ENCODE results near the gene CDK13. TPM values are rescaled to one million over a fixed set of nuclear protein-coding genes. Genes with fewer than 3 reads are reported as not detected.
"Not testable (repeated sequence)": the region's sequence is repeated elsewhere in the genome, so short reads cannot be mapped to it uniquely, and the experiment has no call there.

CDK13 gene
- polyA plus RNA-seq, 1 experiment, result 24.1 TPM

- no peak for DNase-seq (ENCODE audit: low read depth)
- Histone ChIP-seq H3K4me3 (ENCODE audit: low read depth, low read length) (no peak overlapping the region), H3K36me3 (ENCODE audit: control insufficient read depth, insufficient read depth, low read length) (no peaks in the 10 kb centered on the region; the same call in 1 of the 2 replicates), H3K27me3 (ENCODE audit: control insufficient read depth, insufficient read depth, low read length) (no peaks in the 10 kb centered on the region)
- ChIA-PET POLR2A (no interaction called here), CTCF (no interaction called here)
- TF ChIP-seq CTCF (IDR thresholded peaks at IDR 0.05; ENCODE audit: insufficient read depth, low read depth, low read length), result no peak
These were observed 149.8 kb downstream of the CDK13 start for GRCh38 chr7:40099837-40100236.

- ChIA-PET CTCF (interaction anchor here (1.0 kb wide), 1 partner anchor 26 kb away, joined by 3 read pairs; no protein-coding TSS in a partner anchor), POLR2A (no interaction called here)
- no peak overlapping the region for H3K4me3 ChIP-seq (ENCODE audit: low read depth, low read length)
- H3K36me3 ChIP-seq (ENCODE audit: control insufficient read depth, insufficient read depth, low read length), result no peaks in the 10 kb centered on the region
- DNase-seq (ENCODE audit: low read depth), result no peak
- TF ChIP-seq CTCF (IDR thresholded peaks at IDR 0.05; ENCODE audit: insufficient read depth, low read depth, low read length), result no peak
- no peaks in the 10 kb centered on the region for H3K27me3 ChIP-seq (ENCODE audit: control insufficient read depth, insufficient read depth, low read length)
These were observed 151.1 kb downstream of the CDK13 start for GRCh38 chr7:40101201-40101600.

GRCh38 chr7:40102897-40103296, 152.8 kb downstream of the CDK13 start:
- POLR2A ChIA-PET, result no interaction called here
- no peaks in the 10 kb centered on the region for H3K36me3 ChIP-seq (ENCODE audit: control insufficient read depth, insufficient read depth, low read length)
- no peak for DNase-seq (ENCODE audit: low read depth)
- no peaks in the 10 kb centered on the region for H3K27me3 ChIP-seq (ENCODE audit: control insufficient read depth, insufficient read depth, low read length)
- CTCF ChIA-PET, result no interaction called here
- no peak overlapping the region for H3K4me3 ChIP-seq (ENCODE audit: low read depth, low read length)
- TF ChIP-seq CTCF (IDR thresholded peaks at IDR 0.05; ENCODE audit: insufficient read depth, low read depth, low read length), result no peak

GRCh38 chr7:40105879-40106473, 155.9 kb downstream of the CDK13 start:
- ChIA-PET POLR2A (no interaction called here), CTCF (no interaction called here)
- TF ChIP-seq CTCF (IDR thresholded peaks at IDR 0.05; ENCODE audit: insufficient read depth, low read depth, low read length), result no peak
- DNase-seq (ENCODE audit: low read depth), result no peak
- Histone ChIP-seq H3K36me3 (ENCODE audit: control insufficient read depth, insufficient read depth, low read length) (no peaks in the 10 kb centered on the region), H3K4me3 (ENCODE audit: low read depth, low read length) (no peak overlapping the region), H3K27me3 (ENCODE audit: control insufficient read depth, insufficient read depth, low read length) (no peaks in the 10 kb centered on the region)

- H3K27me3 ChIP-seq (ENCODE audit: control insufficient read depth, insufficient read depth, low read length), result no peaks in the 10 kb centered on the region
- DNase-seq (ENCODE audit: low read depth), result no peak
- POLR2A ChIA-PET, result no interaction called here
- H3K4me3 ChIP-seq (ENCODE audit: low read depth, low read length), result no peak overlapping the region
- TF ChIP-seq CTCF (IDR thresholded peaks at IDR 0.05; ENCODE audit: insufficient read depth, low read depth, low read length), result no peak
- CTCF ChIA-PET, result no interaction called here
- H3K36me3 ChIP-seq (ENCODE audit: control insufficient read depth, insufficient read depth, low read length), result no peaks in the 10 kb centered on the region; the same call in 1 of the 2 replicates
These were observed 165.9 kb downstream of the CDK13 start for GRCh38 chr7:40115936-40116335.

GRCh38 chr7:40117199-40117598, 167.1 kb downstream of the CDK13 start:
- CTCF ChIA-PET, result interaction anchor here (0.6 to 0.9 kb wide), 2 partner anchors 18 to 1076 kb away, joined by 3 read pairs; partner anchors contain the start of gene SUGCT
- H3K36me3 ChIP-seq (ENCODE audit: control insufficient read depth, insufficient read depth, low read length); H3K4me3 ChIP-seq (ENCODE audit: low read depth, low read length); POLR2A ChIA-PET; H3K27me3 ChIP-seq (ENCODE audit: control insufficient read depth, insufficient read depth, low read length); DNase-seq (ENCODE audit: low read depth): not testable (repeated sequence)

GRCh38 chr7:40118201-40118600, 168.1 kb downstream of the CDK13 start:
- H3K36me3 ChIP-seq (ENCODE audit: control insufficient read depth, insufficient read depth, low read length); CTCF ChIA-PET; DNase-seq (ENCODE audit: low read depth); POLR2A ChIA-PET; H3K4me3 ChIP-seq (ENCODE audit: low read depth, low read length); H3K27me3 ChIP-seq (ENCODE audit: control insufficient read depth, insufficient read depth, low read length): not testable (repeated sequence)
